EL (cell line): ENCODE data around the gene FAM180A.
"Not testable (repeated sequence)": the region's sequence is repeated elsewhere in the genome, so short reads cannot be mapped to it uniquely, and the experiment has no call there.

Experiments used
- DNase-seq: peaks from one replicate; pipeline ENCODE4 v3.0.0-alpha.2; 2016

Gene FAM180A

GRCh38 chr7:135748770-135749169 lies at the start of gene FAM180A:
FAM180A (minus strand) TSS chr7:135748813; CDS start chr7:135748580, 233 bp downstream.
- DNase-seq: peak; percentile 60

GRCh38 chr7:135798095-135798494 lies 49.5 kb upstream of the FAM180A start:
- DNase-seq: no peak

GRCh38 chr7:135795846-135796570 lies 47.4 kb upstream of the FAM180A start:
- no peak for DNase-seq

GRCh38 chr7:135793841-135794240 lies 45.2 kb upstream of the FAM180A start:
- no peak for DNase-seq

- DNase-seq: no peak
Observed at GRCh38 chr7:135792866-135793265, 44.3 kb upstream of the FAM180A start.

GRCh38 chr7:135792363-135792668 lies 43.7 kb upstream of the FAM180A start:
- no peak for DNase-seq

GRCh38 chr7:135791543-135792362 lies 43.1 kb upstream of the FAM180A start:
- DNase-seq: no peak

GRCh38 chr7:135790371-135790977 lies 41.9 kb upstream of the FAM180A start:
- no peak for DNase-seq

- DNase-seq: no peak
Observed at GRCh38 chr7:135789956-135790355, 41.3 kb upstream of the FAM180A start.

- DNase-seq: no peak
Observed at GRCh38 chr7:135789431-135789830, 40.8 kb upstream of the FAM180A start.

- no peak for DNase-seq
Observed at GRCh38 chr7:135786911-135787310, 38.3 kb upstream of the FAM180A start.

- DNase-seq: no peak
Observed at GRCh38 chr7:135785065-135785464, 36.5 kb upstream of the FAM180A start.

- no peak for DNase-seq
Observed at GRCh38 chr7:135784013-135784412, 35.4 kb upstream of the FAM180A start.

- DNase-seq: no peak
Observed at GRCh38 chr7:135782801-135783200, 34.2 kb upstream of the FAM180A start.

GRCh38 chr7:135782377-135782776 lies 33.8 kb upstream of the FAM180A start:
- DNase-seq: no peak

- no peak for DNase-seq
Observed at GRCh38 chr7:135777626-135778398, 29.2 kb upstream of the FAM180A start.

GRCh38 chr7:135775915-135776314 lies 27.3 kb upstream of the FAM180A start:
- DNase-seq: not testable (repeated sequence)

- no peak for DNase-seq
Observed at GRCh38 chr7:135775230-135775629, 26.6 kb upstream of the FAM180A start.

GRCh38 chr7:135774284-135774683 lies 25.7 kb upstream of the FAM180A start:
- peak; percentile 55 for DNase-seq

- no peak for DNase-seq
Observed at GRCh38 chr7:135773464-135773863, 24.9 kb upstream of the FAM180A start.

- no peak for DNase-seq
Observed at GRCh38 chr7:135772639-135773222, 24.1 kb upstream of the FAM180A start.

- peak; percentile 58 for DNase-seq
Observed at GRCh38 chr7:135771961-135772638, 23.5 kb upstream of the FAM180A start.
